HG03439 (cell line): ENCODE data around the gene MRTFB.

Experiments
- ATAC-seq: cut with Tn5 transposase; IDR thresholded peaks from one replicate; pipeline ENCODE4 v1.9.1; 2021; ENCODE audit warnings: mild to moderate bottlenecking, moderate library complexity; ENCODE audit not compliant: unreplicated experiment

MRTFB gene

DNA sequence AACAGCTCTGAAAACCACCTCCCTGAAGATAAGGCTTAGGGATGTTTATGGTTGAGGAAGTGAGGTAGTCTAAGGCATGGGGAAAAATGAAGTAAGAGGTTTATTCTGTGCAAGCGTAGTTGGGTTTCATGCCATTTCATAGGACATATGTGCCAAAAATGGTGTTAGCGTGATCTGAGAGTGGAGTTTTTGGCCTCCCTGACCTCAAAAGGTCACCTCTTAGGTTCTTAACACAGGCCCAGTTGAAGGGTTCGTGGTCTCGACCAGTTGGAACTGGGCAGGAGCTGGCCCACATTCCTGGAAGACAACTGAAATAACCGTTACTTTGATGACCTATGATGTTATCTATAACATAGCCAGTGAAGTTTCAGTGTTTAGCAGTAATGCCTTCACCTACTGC is 57.0 kb downstream of the MRTFB start:
- no peak for ATAC-seq

- no peak for ATAC-seq
Measured at GRCh38 chr16:14129502-14129901, 58.4 kb downstream of the MRTFB start.

- no peak for ATAC-seq
Measured at GRCh38 chr16:14131774-14132695, 60.9 kb downstream of the MRTFB start.

- ATAC-seq: no peak
Measured at GRCh38 chr16:14132696-14133048, 61.6 kb downstream of the MRTFB start.

DNA sequence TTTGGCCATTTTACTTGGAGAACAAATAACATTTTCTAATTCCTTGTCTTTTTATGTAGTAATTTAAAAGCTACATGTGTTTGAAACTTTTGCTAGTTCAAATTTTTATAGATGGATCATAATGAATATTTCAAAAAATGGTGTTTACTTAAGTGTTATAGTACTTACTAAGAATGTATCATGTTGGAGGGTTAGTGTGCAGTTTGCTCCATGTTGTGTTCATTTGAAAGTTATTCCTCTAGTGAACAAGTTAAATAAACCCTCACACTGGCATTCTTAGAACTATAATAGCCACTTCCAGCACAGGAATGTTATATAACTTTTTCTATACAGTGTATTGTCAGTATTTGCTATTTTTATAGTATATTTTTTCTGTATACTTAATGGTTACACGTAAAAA is 62.8 kb downstream of the MRTFB start:
- ATAC-seq: no peak

DNA sequence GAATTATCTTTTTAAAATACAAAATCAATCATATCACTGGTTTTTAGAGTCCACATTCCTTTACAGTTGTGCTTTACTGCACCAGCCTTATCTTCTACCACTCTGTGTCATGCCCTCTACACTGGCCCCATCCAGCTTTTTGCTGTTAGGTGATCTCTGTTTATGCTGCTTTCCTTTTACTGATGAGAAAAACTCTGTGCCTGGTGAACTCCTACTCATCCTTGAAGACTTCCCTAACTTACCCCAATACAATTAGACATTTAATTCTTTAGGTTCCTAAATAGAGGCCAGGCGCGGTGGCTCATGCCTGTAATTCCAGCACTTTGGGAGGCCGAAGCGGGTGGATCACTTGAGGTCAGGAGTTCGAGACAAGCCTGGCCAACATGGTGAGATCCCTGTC is 64.6 kb downstream of the MRTFB start:
- ATAC-seq: no peak

GRCh38 chr16:14139872-14140271 is 68.8 kb downstream of the MRTFB start:
- ATAC-seq: no peak

GRCh38 chr16:14140923-14141322 is 69.8 kb downstream of the MRTFB start:
- ATAC-seq: no peak

DNA sequence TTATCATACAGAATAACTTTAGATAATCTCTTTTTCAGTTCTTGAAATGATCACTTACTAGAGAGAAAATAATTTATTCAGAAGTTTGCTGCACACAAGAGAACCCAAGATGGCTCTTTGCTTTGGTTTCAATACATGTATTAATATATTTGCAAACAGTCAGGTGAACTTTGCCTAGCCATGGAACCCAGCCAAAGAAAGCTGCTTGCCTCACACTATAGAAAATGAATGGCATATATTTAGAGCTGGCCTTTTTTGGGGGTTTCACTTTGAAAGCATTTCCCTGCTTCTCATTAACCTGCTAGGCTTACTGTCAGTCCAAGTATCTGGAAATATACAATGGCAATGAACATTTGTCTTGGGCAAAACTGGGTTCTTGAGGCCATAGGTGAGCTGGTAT is 75.3 kb downstream of the MRTFB start:
- ATAC-seq: no peak

DNA sequence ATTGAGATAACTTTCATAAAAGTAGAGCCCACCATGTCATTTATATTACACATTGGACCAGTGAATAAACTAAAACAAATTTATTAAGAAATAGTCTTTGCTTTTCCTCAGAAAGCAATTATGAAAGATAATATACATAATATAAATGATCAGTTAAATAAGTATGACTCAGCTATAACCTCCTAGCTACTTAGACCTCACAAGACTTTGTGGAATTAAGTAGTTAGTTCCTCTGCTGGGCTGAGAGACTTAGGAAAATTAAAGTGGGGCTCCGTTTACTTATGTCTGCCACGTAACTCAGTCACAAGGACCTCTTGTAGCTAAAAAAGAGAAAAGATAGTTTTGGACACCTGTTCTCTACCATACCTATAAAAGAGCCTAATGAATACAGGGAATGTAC is 76.9 kb downstream of the MRTFB start:
- no peak for ATAC-seq

DNA sequence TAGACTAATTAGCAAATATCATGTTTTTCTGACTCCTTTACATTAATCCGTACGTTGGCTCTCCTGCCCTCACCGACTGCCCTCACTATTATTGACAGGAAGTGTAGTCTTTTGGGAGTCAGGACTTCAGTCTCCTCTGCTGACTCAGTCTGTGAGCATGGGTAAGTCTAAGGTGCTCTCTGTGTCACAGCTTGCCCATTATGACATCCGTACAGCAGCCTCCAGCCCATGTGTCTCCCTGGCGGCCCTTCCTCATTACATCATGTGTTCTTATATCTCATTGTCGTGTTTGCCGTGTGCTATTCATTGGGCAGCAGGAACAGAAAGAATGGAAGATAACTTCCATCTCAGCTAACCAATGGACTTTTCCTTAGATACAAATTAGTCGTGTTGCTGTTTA is 77.5 kb downstream of the MRTFB start:
- ATAC-seq: no peak

GRCh38 chr16:14150796-14151195 is 79.7 kb downstream of the MRTFB start:
- ATAC-seq: no peak

GRCh38 chr16:14151256-14152030 is 80.3 kb downstream of the MRTFB start:
- no peak for ATAC-seq

DNA sequence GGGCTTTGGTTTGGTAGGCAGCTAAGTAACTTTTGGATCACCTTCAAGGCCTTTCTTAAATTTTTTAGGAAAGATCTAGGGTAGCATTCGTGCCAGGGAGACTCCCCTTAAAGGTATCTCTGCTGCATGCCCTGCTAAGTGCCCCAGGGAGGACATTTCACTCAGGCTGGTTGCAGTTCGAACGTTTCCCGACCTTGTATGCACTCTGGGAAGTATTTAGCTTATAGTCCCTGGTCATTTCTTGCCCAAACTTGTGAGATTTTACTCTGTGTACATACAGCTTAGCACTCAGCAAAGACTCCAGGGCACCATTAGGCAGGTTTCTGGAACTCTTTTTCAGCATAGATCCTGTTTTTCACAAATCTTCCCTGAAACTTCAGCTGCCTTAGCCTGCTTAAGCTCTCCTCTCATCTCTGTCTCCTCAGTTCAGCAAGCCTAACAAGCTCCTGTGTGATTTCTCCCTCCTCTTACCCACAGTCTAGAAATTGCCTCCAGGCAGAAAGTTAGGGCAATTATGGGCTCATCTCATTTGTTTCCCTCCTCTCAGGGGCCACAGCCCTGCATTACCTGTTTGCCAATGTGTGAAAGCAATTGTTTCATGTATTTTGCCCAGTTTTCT is 84.6 kb downstream of the MRTFB start:
- ATAC-seq: no peak

DNA sequence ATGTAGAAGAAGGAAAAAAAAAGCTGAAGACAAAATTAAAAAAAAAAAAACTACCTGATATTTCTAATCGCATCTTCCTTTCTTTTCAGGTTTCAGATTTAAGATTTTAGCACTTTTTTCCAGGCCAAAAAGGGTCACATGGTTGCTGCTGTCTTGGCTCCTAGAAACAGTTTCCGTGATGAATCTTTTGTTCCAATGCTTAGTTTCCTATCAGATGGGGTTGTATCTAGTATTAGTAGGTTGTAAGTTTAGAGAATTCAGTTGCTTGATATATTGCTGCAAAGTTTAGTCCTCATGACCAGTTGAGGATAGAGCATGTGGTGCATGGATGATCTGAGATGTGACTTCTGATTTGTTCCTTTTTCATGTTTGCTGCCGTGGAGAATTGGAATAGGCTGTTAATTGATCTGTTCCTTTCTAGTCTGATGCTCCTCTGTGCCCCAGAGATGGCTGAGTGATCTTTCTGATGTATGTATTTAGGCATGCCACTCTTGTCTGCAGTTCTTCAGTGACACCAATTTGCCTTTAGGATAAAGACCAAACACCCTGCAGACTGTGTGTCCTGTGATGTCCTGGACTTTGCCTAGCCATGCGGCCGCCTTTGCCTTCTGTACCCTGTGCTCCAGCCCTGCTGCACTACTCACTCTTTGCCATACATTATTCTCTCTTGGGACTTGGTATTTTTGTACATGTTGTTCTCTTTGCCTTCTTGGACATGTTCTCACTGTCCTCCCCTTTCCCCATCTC is 94.0 kb downstream of the MRTFB start:
- no peak for ATAC-seq

DNA sequence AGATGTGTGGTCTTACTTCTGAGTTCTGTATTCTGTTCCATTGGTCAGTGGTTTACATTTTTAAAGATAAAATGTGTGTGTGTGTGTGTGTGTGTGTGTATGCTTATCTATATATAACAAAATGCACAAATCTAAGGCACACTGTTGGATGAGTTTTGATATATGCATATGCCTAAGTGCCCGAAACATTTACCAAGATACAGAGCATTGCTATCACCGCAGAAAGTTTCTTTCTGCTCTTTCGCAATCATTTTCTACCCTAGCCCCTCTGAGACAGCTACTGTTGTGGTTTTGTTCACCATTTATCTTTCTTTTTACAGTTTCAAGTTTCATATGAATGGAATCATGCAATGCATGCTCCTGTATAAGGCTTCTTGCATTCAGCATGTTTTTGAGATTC is 97.0 kb downstream of the MRTFB start:
- no peak for ATAC-seq

GRCh38 chr16:14172200-14172809 is 101.2 kb downstream of the MRTFB start:
- ATAC-seq: no peak

DNA sequence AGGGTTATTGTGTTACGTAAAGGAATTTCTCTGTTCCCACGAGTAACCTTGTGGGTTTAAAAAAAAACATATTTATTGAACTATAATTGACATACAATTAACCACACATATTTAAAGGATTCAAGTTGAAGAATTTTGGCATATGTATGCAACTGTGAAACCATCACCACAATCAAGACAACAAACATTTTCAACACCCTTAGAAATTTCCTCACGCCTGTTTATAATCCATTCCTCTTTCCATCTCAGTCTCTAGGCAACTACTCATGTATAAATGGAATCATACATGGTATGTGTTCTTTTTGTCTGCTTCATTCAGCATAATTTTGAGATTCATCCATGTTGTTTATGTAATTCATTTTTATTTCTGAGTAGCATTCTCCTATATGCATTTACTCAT is 104.0 kb downstream of the MRTFB start:
- ATAC-seq: no peak

DNA sequence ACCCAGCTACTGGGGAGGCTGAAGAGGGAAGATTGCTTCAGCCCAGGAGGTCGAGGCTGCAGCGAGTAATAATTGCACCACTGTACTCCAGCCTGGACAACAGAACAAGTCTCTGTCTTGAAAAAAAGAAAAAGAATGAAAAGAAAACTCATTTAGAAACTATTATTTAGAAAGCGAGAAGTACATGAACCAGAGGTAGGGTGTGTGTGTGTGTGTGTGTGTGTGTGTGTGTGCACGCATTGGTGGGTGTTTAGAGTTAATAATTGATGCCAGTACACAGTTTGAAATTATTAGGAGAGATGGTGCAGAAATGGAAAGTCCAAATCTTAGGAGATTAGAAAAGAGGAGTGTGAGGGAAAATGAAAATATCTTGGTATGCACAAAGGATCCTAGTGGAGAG is 106.6 kb downstream of the MRTFB start:
- ATAC-seq: no peak

GRCh38 chr16:14179116-14179515 is 108.0 kb downstream of the MRTFB start:
- ATAC-seq: no peak

- no peak for ATAC-seq
Measured at GRCh38 chr16:14180481-14180944, 109.4 kb downstream of the MRTFB start.
